Activated CD8-positive, alpha-beta memory T cell treated with anti-CD3 and anti-CD28 coated beads for 4 hours (primary cell): Measurements from ENCODE around the gene TP53TG5.

Experiments used
- DNase-seq, 2 donors: peaks; one replicate each; pipeline ENCODE4 v3.0.0-alpha.2; 2020; ENCODE audit warnings: low read depth in 2 of 2

TP53TG5 gene

DNA sequence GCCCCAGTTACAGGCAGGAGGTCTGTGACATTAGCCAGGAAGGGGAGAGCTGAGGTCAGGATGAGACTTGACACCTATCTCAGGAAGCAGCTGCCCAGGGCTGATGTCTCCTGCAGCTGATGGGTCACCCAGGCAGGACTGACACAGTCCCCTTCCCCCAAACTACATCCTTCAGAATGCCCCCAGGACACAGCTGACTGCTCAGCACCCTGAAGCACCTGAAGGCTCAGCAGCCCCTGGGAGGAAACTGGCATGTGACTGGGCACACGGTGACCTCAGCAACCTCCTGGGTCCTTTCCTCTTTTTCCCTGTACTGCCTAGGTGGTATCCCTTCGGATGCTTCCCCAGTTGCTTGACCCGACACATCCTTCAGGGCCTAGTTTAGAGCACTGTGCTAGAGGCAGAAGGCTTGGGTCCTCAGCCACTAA is 31.8 kb downstream of the TP53TG5 start:
- no peak for DNase-seq

DNA sequence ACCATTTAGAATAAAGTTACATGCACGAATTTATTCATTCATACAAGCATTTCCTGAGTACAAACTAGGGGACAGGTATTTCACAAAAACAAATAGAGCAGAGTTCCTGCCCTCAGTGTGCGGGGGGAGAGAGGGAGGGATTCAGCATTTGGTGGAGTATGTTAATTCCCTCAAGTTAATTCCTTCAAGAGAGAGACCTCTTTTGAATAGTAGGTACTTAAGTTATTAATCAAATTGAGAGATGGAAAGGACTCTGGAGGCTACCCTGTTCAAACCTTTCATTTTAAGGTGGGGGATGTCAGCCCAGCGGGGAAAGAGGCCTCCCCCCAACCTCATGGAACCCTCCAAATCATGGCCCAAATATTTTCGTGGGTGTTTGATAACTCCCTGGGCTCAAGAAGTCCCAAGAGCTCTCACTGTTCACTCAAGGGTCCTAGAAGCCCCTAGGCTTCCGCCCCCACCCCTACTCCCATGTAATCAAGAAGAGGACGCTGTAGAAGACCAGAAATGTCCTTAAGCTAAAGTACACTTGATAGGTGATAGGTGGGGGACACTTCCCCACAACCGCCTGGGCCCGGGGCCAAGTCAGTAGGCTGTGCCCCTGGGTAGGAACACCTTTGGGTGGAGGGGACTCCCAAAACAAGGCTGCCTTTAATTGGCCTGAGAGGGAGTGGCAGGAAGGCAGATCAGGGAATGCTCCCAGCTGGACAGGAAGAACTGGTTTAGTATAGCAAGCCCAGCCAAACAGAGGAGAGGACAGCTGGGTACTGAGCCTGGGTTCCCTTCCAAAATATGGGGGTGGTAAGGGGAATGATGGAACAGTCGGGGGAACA is 32.8 kb downstream of the TP53TG5 start:
- DNase-seq: no peak

DNA sequence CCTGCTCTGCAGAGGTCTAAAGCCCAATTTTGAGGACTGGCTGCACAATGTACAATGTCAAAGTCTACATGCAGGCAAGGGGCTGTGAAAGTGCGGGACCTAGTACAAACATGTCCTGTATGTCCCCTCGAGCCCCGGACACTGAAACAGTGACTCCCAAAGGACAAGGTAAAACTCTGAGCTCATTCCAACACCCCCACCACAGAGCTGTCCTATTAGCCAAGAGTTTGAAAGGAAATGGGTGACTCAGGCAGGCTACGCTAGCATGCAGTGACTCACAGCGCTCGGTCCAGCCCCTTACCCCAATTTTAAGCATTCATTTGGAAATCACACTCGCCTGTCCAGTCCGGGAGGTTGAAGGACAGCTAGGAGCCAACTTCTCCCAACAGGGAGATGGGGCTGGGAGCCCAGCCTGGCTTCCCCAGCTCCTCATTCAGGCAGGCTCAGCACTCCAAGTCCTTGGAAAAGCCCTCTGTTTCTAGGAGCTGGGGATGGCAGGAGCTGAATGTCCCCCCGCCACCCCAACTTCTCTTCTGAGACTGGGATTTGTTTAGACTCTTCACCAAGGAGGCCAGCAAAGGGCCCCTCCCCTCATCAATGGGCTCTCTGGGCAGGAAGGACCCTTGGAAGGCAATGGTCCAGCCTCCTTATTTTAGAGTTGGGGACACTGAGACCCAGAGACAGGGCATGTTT is 33.8 kb downstream of the TP53TG5 start:
- no peak for DNase-seq

- no peak for DNase-seq
Measured at GRCh38 chr20:45343532-45344167, 34.5 kb downstream of the TP53TG5 start.

DNA sequence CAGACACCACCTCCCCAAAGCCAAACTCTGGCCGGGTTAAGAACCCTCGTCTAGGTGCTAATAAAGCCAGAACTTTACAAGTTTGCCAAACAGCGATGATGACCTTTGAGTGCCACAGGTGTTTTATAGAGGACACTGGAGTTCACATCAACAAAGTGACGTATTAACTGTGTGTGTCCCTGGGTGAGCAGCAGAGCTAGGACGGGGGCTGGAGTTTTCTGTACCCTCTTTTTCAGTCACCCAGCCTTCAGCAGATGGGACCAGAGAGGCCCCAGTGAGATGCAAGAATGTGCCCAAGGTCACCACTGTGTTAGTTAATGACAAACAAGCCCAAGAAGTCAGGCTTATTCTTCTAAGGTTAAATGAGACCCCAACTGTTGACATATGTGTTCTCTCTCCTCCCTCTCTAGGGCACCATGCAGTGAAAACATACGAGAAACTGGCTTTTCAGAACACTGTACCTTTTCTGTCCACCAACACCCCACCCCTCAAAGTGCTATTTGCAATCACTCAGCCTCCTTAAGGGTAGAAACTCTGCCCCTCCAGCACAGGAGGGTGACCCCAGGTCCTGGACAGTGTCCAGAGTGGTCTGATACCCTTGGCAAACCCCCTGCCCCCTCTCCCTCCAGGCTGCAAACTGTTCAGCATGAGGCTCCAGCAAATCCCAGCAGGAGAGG is 35.1 kb downstream of the TP53TG5 start:
- no peak for DNase-seq

GRCh38 chr20:45341939-45342854 is 35.9 kb downstream of the TP53TG5 start:
- no peak for DNase-seq

GRCh38 chr20:45341579-45341938 is 36.6 kb downstream of the TP53TG5 start:
- DNase-seq: no peak

DNA sequence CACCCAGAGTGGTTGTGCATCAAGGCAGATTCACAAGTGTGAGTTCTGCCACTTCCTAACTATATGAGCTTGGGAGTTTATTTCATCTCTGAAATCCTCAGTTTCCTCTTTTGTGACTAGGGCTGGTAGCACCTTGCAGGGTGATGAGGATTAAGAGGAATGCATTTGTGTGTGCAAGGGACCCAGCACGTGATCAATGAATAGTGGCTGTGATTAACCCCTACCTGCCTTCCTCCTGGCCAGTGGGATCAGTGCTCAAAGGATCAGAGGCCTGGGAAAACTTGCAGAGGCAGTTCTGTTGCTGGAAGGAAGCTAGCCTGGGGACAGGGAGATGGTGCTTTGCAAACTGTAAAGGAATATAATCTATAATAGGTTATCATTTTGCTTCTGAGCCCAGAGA is 37.2 kb downstream of the TP53TG5 start:
- DNase-seq: no peak

DNA sequence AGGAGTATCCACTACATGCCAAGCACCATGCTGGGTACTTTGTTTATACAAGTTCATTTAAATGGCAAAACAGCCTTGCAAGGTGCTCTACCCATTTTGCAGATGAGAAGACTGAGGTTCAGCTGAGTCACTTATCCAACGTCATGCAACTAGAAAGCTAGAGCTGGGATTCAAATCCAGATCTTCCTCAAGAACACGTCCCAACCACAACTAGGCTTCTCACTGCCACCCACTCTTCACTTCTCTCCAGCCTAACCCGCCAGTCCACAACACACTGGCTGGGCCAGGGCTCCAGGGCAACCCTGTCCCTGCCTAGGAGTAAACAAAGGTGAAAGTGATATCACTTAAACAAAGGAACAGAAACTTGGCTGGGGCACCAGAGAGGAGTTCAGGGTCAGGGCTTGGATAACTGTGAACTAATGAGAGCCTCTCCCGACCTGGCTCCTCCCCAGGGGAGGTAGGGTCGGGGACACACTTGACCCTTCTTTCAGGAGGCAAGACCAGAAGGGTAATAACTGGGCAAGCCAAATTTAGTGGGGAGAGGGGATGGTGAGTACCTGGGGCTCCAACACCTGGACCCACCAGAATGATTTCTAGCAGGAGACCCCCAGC is 37.8 kb downstream of the TP53TG5 start:
- DNase-seq: no peak

DNA sequence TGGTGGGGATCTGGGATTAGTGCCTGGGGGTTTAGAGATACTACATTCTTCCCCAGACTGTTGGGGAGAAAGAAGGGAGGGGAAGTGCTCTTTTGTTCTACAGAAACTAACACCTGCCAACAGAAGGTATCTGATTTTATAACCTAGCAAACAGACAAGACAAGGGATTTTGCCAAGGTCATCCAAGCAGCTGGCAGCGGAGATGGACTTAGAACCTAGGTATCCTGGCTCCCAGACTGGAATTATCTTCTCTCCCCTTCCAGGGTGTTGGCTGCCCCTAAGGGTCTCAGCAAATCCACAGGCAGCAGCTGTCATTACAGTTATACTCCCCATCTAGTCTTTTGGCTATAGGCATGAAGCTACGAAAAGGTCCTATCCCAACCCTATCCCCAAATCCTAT is 38.3 kb downstream of the TP53TG5 start:
- DNase-seq: no peak

DNA sequence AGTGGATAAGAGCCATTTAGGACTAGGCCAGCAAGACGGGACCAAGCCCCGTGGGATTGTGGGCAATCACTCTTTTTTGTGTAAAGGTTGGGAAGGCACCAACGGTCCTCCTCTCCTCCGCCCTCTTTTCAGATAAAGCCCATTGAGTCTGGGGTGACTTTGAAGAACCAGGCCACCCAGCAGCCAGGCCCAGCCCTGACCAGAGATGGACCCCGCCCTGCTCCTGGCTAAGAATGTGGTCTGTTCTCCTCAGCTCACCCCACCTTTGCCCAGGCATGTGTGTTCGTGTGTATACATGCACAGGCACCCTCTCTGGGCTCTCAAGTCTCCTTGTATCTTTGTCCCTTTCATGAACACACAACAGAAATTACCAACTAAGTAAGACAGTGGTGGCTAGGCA is 39.0 kb downstream of the TP53TG5 start:
- DNase-seq: no peak

DNA sequence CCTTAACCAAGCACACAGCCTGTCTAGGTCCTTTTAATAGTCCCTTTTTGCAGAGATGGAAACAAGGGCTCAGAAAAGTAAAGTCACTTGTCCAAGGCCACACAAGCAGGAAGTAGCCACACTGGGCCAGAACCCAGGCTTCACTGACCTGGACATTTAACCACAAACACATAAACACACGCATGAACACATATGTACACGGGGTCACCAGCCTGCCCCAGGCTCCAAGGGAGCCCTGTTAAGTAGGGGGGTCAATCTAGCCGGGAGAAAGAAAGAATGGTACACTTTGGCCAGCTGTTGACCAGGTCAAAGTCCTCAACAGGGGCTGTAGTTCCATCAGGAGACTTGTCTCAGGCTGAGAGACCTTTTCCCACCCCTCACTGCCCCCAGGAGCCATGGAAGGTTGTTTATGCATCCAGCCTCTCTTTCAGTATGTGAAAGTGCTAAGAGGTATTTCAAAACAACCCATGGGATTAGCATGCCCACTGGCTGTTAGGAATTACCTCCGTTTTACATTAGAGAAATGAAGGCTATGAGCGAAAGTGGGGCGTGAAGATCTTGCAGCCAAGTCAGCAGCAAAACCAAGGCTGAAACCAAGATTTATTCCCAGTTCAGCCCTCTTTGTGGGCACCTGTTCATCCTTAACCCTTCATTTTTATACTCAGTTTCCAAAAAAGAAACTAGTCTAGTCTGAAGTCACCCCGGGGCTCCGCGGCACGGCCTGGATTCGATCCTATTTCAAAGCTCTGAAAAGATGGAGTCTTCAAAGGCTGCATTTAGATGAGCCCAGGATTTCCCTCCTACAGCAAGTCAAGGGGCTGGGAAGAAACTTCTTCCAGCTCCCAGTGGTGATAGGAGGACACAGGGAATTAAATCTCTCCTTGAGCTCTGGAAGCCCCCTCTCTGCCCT is 39.7 kb downstream of the TP53TG5 start:
- no peak for DNase-seq

- DNase-seq: no peak
Measured at GRCh38 chr20:45337367-45338120, 40.6 kb downstream of the TP53TG5 start.

GRCh38 chr20:45336530-45337366 is 41.4 kb downstream of the TP53TG5 start:
- no peak for DNase-seq

DNA sequence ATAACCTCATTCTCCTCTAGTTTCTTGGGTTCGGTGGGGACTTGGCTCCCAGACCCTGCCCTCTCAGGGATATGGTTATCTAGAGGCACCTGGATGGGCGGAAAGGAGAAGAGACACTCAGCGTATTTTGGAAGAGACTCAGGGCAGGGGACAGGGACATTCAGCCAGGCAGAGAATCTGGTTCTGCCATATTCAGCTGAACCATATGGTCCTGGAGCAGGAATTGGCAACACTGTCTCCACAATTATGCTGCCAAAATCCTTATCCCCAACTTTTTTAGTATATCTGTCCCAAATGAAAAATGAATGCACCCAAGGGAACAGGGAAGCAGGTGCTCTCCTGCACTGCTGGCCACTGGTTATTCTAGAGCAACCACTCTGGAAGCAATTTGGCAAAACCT is 47.6 kb downstream of the TP53TG5 start:
- DNase-seq: no peak

- no peak for DNase-seq
Measured at GRCh38 chr20:45329497-45330319, 48.4 kb downstream of the TP53TG5 start.

- no peak for DNase-seq
Measured at GRCh38 chr20:45328451-45328850, 49.7 kb downstream of the TP53TG5 start.
